H1 (cell line): ENCODE results near the gene SRSF3. TPM values are rescaled to one million over a fixed set of nuclear protein-coding genes. Genes with fewer than 3 reads are reported as not detected.

ENCODE experiments used
- CTCF ChIA-PET: fragments of 300-600 bp; sonication (Branson Sonifier 250); formaldehyde crosslinking; loops from one replicate; lab custom pipeline; 2021; ENCODE audit not compliant: partially characterized antibody; lab: Charles Lee
- POLR2A ChIA-PET: fragments of 300-600 bp; sonication (Branson Sonifier 250); formaldehyde crosslinking; loops from one replicate; lab custom pipeline; 2021; ENCODE audit warnings: inconsistent platforms; ENCODE audit not compliant: partially characterized antibody; lab: Charles Lee
- DNase-seq, 2 experiments: peaks; one replicate each; pipeline versions ENCODE4 v3.0.0 to v3.0.0-alpha.2; 2010 to 2022; ENCODE audit warnings: low spot score in 2 of 2, low read depth in 1 of 2, mixed read lengths in 1 of 2
- FAIRE-seq: peaks from 2 replicates; lab custom pipeline; 2011; peaks lifted over from hg19 to GRCh38; lab: Jason Lieb, UNC
- H2AFZ ChIP-seq: 2 replicates; pipeline ENCODE4 v1.8.1; 2012; ENCODE audit warnings: low read length, inconsistent platforms
- H2AK5ac ChIP-seq: 2 replicates; pipeline ENCODE4 v1.6.1; 2013; ENCODE audit warnings: low read depth, low read length
- H2BK120ac ChIP-seq: replicated peaks from 2 replicates; pipeline ENCODE3; 2013; ENCODE audit warnings: low read depth, low read length, inconsistent platforms
- H2BK12ac ChIP-seq: 2 replicates; pipeline ENCODE4 v1.6.1; 2013; ENCODE audit warnings: low read depth, low read length
- H2BK15ac ChIP-seq: 2 replicates; pipeline ENCODE4 v1.6.1; 2013; ENCODE audit warnings: low read length
- H2BK20ac ChIP-seq: 2 replicates; pipeline ENCODE4 v1.6.1; 2013; ENCODE audit warnings: low read length
- H2BK5ac ChIP-seq: 2 replicates; pipeline ENCODE4 v1.6.1; 2013; ENCODE audit warnings: low read depth, low read length
- H3K14ac ChIP-seq: 2 replicates; pipeline ENCODE4 v1.6.1; 2013; ENCODE audit warnings: inconsistent platforms; ENCODE audit not compliant: insufficient read length
- H3K18ac ChIP-seq: 2 replicates; pipeline ENCODE4 v1.6.1; 2013; ENCODE audit warnings: low read length; ENCODE audit errors: extremely low read depth
- H3K23ac ChIP-seq: 2 replicates; pipeline ENCODE4 v1.6.1; 2013; ENCODE audit warnings: inconsistent platforms; ENCODE audit not compliant: insufficient read length
- H3K23me2 ChIP-seq: 2 replicates; pipeline ENCODE4 v1.6.1; 2013; ENCODE audit warnings: low read depth, low read length
- H3K27ac ChIP-seq: 2 replicates; pipeline ENCODE4 v1.6.1; 2011; ENCODE audit warnings: low read depth, low read length, inconsistent platforms
- H3K27me3 ChIP-seq, 4 experiments: replicated peaks in 1 of 4; 1 replicate in 1 of 4; 2 replicates in 3 of 4; pipeline versions ENCODE4 v1.6.1 to v1.8.1; 2011 to 2013; ENCODE audit warnings: low read length in 3 of 4, mild to moderate bottlenecking in 3 of 4, inconsistent platforms in 2 of 4, mixed read lengths in 2 of 4, moderate library complexity in 1 of 4; ENCODE audit not compliant: control insufficient read depth in 3 of 4, insufficient read depth in 3 of 4; ENCODE audit errors: extremely low read depth in 1 of 4
- H3K36me3 ChIP-seq, 4 experiments: 2 replicates each; pipeline versions ENCODE4 v1.6.1 to v1.8.1; 2011 to 2013; ENCODE audit warnings: mild to moderate bottlenecking in 4 of 4, low read length in 3 of 4, moderate library complexity in 2 of 4, control low read depth in 1 of 4, inconsistent platforms in 1 of 4; ENCODE audit not compliant: insufficient read depth in 4 of 4, control insufficient read depth in 2 of 4
- H3K4ac ChIP-seq: replicated peaks from 2 replicates; pipeline ENCODE3; 2013; ENCODE audit warnings: low read length, low read depth, mixed read lengths, inconsistent platforms; ENCODE audit not compliant: insufficient read length
- H3K4me1 ChIP-seq, 4 experiments: replicated peaks in 1 of 4; 1 replicate in 1 of 4; 2 replicates in 3 of 4; pipeline versions ENCODE4 v1.6.1 to v1.8.1; 2011 to 2013; ENCODE audit warnings: low read length in 3 of 4, inconsistent platforms in 2 of 4, mixed read lengths in 1 of 4; ENCODE audit not compliant: insufficient read depth in 4 of 4, control insufficient read depth in 3 of 4
- H3K4me2 ChIP-seq, 2 experiments: 2 replicates each; pipeline versions ENCODE4 v1.6.1 to v1.8.1; 2011 to 2013; ENCODE audit warnings: low read depth in 2 of 2, low read length in 2 of 2, control low read depth in 1 of 2, inconsistent platforms in 1 of 2, mild to moderate bottlenecking in 1 of 2; ENCODE audit not compliant: insufficient read depth in 1 of 2
- H3K4me3 ChIP-seq, 4 experiments: fragments of 200-600, 300-600 bp in 1 of 4; sonication (generic), shearing (Covaris generic), sonication (Bioruptor Twin) in 1 of 4; 2 replicates each; pipeline versions ENCODE4 v1.5.1 to v1.8.1; 2011 to 2016; ENCODE audit warnings: low read length in 4 of 4, low read depth in 3 of 4, control low read depth in 2 of 4, inconsistent platforms in 2 of 4, mild to moderate bottlenecking in 2 of 4, mixed read lengths in 1 of 4, moderate library complexity in 1 of 4; ENCODE audit not compliant: insufficient read depth in 2 of 4; ENCODE audit errors: extremely low read depth in 1 of 4
- H3K56ac ChIP-seq: replicated peaks from 2 replicates; pipeline ENCODE3; 2013; ENCODE audit warnings: low read depth, mild to moderate bottlenecking, mixed read lengths, low read length, inconsistent platforms; ENCODE audit not compliant: insufficient read length
- H3K79me1 ChIP-seq: 2 replicates; pipeline ENCODE4 v1.6.1; 2013; ENCODE audit warnings: low read depth, low read length, control low read depth
- H3K79me2 ChIP-seq, 2 experiments: 2 replicates each; pipeline versions ENCODE4 v1.6.1 to v1.8.1; 2012 to 2013; ENCODE audit warnings: low read length in 2 of 2, mild to moderate bottlenecking in 2 of 2, inconsistent platforms in 1 of 2; ENCODE audit not compliant: insufficient read depth in 2 of 2, control insufficient read depth in 1 of 2
- H3K9ac ChIP-seq, 4 experiments: replicated peaks in 1 of 4; 1 replicate in 1 of 4; 2 replicates in 3 of 4; pipeline versions ENCODE4 v1.6.1 to v1.8.1; 2011 to 2013; ENCODE audit warnings: low read depth in 3 of 4, low read length in 3 of 4, control low read depth in 2 of 4, mild to moderate bottlenecking in 2 of 4, moderate library complexity in 2 of 4, inconsistent platforms in 1 of 4; ENCODE audit errors: extremely low read depth in 1 of 4
- H3K9me3 ChIP-seq, 2 experiments: 2 replicates each; pipeline versions ENCODE4 v1.6.1 to v1.8.1; 2012 to 2013; ENCODE audit warnings: mild to moderate bottlenecking in 2 of 2, moderate library complexity in 2 of 2, control low read depth in 1 of 2, inconsistent platforms in 1 of 2, low read depth in 1 of 2, low read length in 1 of 2, mixed read lengths in 1 of 2; ENCODE audit not compliant: insufficient read depth in 2 of 2
- H4K20me1 ChIP-seq, 2 experiments: replicated peaks in 1 of 2; 2 replicates each; pipeline versions ENCODE3 to v1.8.1; 2011 to 2013; ENCODE audit warnings: inconsistent platforms in 2 of 2, low read length in 2 of 2, mild to moderate bottlenecking in 1 of 2; ENCODE audit not compliant: insufficient read depth in 2 of 2, control insufficient read depth in 1 of 2
- H4K5ac ChIP-seq: 2 replicates; pipeline ENCODE4 v1.6.1; 2013; ENCODE audit warnings: low read length, low read depth, mixed read lengths, inconsistent platforms; ENCODE audit not compliant: insufficient read length
- H4K8ac ChIP-seq: 2 replicates; pipeline ENCODE4 v1.8.0; 2013; ENCODE audit warnings: mild to moderate bottlenecking, moderate library complexity, low read length, inconsistent platforms; ENCODE audit not compliant: insufficient read depth; ENCODE audit errors: extremely low read depth
- H4K91ac ChIP-seq: replicated peaks from 2 replicates; pipeline ENCODE3; 2013; ENCODE audit warnings: low read length, mixed read lengths, inconsistent platforms; ENCODE audit not compliant: insufficient read length
- CBX5 ChIP-seq: fragments of 300-800, 300-1000 bp; sonication (generic); IDR thresholded peaks from 2 replicates; pipeline ENCODE4 v1.7.1; 2016; ENCODE audit warnings: antibody characterized with exemption, low read length, low read depth
- TBP ChIP-seq: IDR thresholded peaks from 2 replicates; pipeline ENCODE4 v1.6.1; 2011; ENCODE audit warnings: low read depth, low read length, improper control_type of control experiment
- TEAD4 ChIP-seq: IDR thresholded peaks from 2 replicates; pipeline ENCODE4 v1.6.1; 2012; ENCODE audit warnings: low read depth, low read length, inconsistent platforms, mixed read lengths
- WGBS, 2 experiments: shearing (Covaris generic) in 1 of 2; methylation state at CpG; one replicate each; pipeline versions ENCODE4 v1.1.6 to v1.1.7; 2013 to 2015; ENCODE audit warnings: low lambda C conversion rate in 2 of 2, mixed read lengths in 2 of 2, inconsistent platforms in 1 of 2, low coverage in 1 of 2, missing lambda C conversion rate in 1 of 2; ENCODE audit not compliant: insufficient replicate concordance in 2 of 2, insufficient coverage in 1 of 2, insufficient read length in 1 of 2; ENCODE audit errors: extremely low coverage in 1 of 2, missing lambda C conversion rate in 1 of 2; 5-methylcytosine and 5-hydroxymethylcytosine counted together
- polyA plus RNA-seq, 7 experiments: library from polyadenylated mRNA; depleted of rRNA in 3 of 7; stranded (reverse) in 5 of 7; unstranded in 2 of 7; fragments of >200 nt in 5 of 7; fragments of 200-250 nt in 2 of 7; gene quantifications; 1 replicate in 5 of 7; 2 replicates in 1 of 7; 4 replicates in 1 of 7; pipeline versions ENCODE4 v1.2.1 to v1.2.3, GENCODE V29; 2011 to 2013; ENCODE audit warnings: missing spikeins in 2 of 7, mixed read lengths in 2 of 7
- total RNA-seq: library from RNA; stranded (reverse); fragmentation: NEBNext Ultra II Directional; extraction: Animal tissue kit (Norgen Biotek cat#: 25700); gene quantifications from 2 replicates; pipeline ENCODE4 v1.2.1, GENCODE V29; 2021

The SRSF3 gene
- total and polyA plus RNA-seq, 2 of the 8 experiments (the other 6 are each of a cell fraction or from before 2014, with no cell fraction given), result 471 to 689 TPM

- Histone ChIP-seq H3K9me3 (no peaks in the 10 kb centered on the region), H2AK5ac (no peak overlapping the region), H3K27ac (no peak overlapping the region), H3K4me3 (no peak overlapping the region), H2BK12ac (no peak overlapping the region), H3K23ac (no peak overlapping the region), H3K27me3 (no peaks in the 10 kb centered on the region), H3K9ac (no peak overlapping the region), H3K14ac (no peak overlapping the region), H2BK120ac (no peak overlapping the region), H3K36me3 (no peaks in the 10 kb centered on the region), H3K18ac (no peak overlapping the region), H2BK5ac (no peak overlapping the region), H2BK15ac (no peak overlapping the region), H2BK20ac (no peak overlapping the region), H3K56ac (no peak overlapping the region), H3K23me2 (peaks cover 2% of the 10 kb centered on the region; the same call in 1 of the 2 replicates), H4K8ac (0 out of 2 replicates have a peak overlapping the region, but pooled peaks have one; percentile 16), H4K20me1 (no peaks in the 10 kb centered on the region), H3K4me2 (no peak overlapping the region), H2AFZ (peak overlapping the region; percentile 98), H3K79me2 (no peaks in the 10 kb centered on the region), H3K4me1 (no peaks in the 10 kb centered on the region), H3K4ac (no peak overlapping the region), H3K79me1 (no peaks in the 10 kb centered on the region), H4K91ac (no peak overlapping the region), H4K5ac (no peak overlapping the region)
- POLR2A ChIA-PET, result interaction anchor here (0.5 to 6.2 kb wide), 6 partner anchors 13 to 248 kb away, joined by 3 to 69 read pairs (median 3); partner anchors contain the start of gene SRSF3
- TF ChIP-seq TBP (no peak), TEAD4 (no peak), CBX5 (no peak)
- WGBS, 2 experiments, result 82% methylated on average over 8 of the region's 8 CpGs; no CpG with 5 or more reads in 1 of the 2 experiments
- CTCF ChIA-PET, result interaction anchor here (0.9 to 2.8 kb wide), 7 partner anchors 8 to 79 kb away, joined by 3 to 14 read pairs (median 7); no protein-coding TSS in a partner anchor
- FAIRE-seq (no peak), DNase-seq (no peak)
These were observed 14.0 kb upstream of the SRSF3 start for GRCh38 chr6:36580184-36580526.
